Vagina (tissue), 2 donors: ENCODE results near the gene DOK5.

Experiments
- POLR2A ChIP-seq, 2 donors: fragments of 450-650 bp; IDR thresholded peaks; one replicate each; pipeline ENCODE4 v1.6.1; 2017; ENCODE audit warnings: antibody characterized with exemption in 2 of 2, mild to moderate bottlenecking in 2 of 2, moderate library complexity in 2 of 2
- POLR2AphosphoS5 ChIP-seq, 2 donors: sonication (generic); formaldehyde crosslinking; IDR thresholded peaks; one replicate each; pipeline ENCODE4 v1.9.0; 2017; ENCODE audit warnings: antibody characterized with exemption in 2 of 2, mild to moderate bottlenecking in 2 of 2, low read depth in 1 of 2; ENCODE audit not compliant: insufficient read depth in 1 of 2
- TF ChIP-seq, protein P1 (sequence below), 3 experiments: fragments of 450-650 bp in 2 of 3; fragments of 200-600 bp in 1 of 3; sonication (generic) in 1 of 3; IDR thresholded peaks; one replicate each; pipeline ENCODE4 v1.5.1; 2017 to 2019; ENCODE audit warnings: antibody characterized with exemption in 3 of 3, mild to moderate bottlenecking in 2 of 3, moderate library complexity in 2 of 3

DNA sequence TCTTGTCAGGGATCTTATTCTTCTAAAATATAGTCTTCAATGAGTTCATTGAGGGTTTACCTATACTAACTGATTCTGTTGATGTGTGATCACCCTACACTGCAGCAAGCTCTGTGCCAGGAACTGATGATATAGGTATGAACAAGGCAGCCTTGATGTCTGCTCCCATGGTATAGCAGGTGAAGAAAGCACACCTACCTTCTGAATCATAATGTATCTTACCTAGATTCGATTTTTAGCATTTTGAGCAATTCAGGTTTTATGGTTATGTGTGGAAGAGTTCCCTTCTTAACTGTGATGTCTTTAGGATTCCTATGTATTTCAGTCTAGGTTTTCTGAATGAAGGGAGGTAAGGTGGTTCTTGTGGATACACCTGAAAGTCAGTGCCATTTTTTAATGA, 223.0 kb downstream of the DOK5 start:
- TF ChIP-seq, protein P1, sequence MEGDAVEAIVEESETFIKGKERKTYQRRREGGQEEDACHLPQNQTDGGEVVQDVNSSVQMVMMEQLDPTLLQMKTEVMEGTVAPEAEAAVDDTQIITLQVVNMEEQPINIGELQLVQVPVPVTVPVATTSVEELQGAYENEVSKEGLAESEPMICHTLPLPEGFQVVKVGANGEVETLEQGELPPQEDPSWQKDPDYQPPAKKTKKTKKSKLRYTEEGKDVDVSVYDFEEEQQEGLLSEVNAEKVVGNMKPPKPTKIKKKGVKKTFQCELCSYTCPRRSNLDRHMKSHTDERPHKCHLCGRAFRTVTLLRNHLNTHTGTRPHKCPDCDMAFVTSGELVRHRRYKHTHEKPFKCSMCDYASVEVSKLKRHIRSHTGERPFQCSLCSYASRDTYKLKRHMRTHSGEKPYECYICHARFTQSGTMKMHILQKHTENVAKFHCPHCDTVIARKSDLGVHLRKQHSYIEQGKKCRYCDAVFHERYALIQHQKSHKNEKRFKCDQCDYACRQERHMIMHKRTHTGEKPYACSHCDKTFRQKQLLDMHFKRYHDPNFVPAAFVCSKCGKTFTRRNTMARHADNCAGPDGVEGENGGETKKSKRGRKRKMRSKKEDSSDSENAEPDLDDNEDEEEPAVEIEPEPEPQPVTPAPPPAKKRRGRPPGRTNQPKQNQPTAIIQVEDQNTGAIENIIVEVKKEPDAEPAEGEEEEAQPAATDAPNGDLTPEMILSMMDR (IDR thresholded peaks at IDR 0.05), result no peak
- TF ChIP-seq POLR2A (IDR thresholded peaks at IDR 0.05) (no peak), POLR2AphosphoS5 (IDR thresholded peaks at IDR 0.05; ENCODE audit: insufficient read depth in 1 of 2, low read depth in 1 of 2) (no peak)
